HCT116 (cell line): ENCODE results near the gene ELOB. TPM values are rescaled to one million over a fixed set of nuclear protein-coding genes. Genes with fewer than 3 reads are reported as not detected.

Source experiments
- ATAC-seq: fragments of 200-7000 bp; cut with Tn5 transposase; 2 replicates; pipeline ENCODE4 v1.9.1; 2020; ENCODE audit warnings: mild to moderate bottlenecking, moderate library complexity
- BruUV-seq: library from RNA; stranded (reverse); fragments of 400-500 nt; replicated peaks from 2 replicates; lab custom pipeline; 2021; lab: Mats Ljungman, UMichigan
- CTCF ChIA-PET: fragments of 300-600 bp; sonication (Branson Sonifier 250); formaldehyde crosslinking; loops from one replicate; lab custom pipeline; 2021; ENCODE audit warnings: antibody characterized with exemption; lab: Charles Lee
- POLR2A ChIA-PET: fragments of 300-600, 350-600 bp; sonication (Branson Sonifier 250); formaldehyde crosslinking; loops from one replicate; lab custom pipeline; 2021; ENCODE audit warnings: antibody characterized with exemption; lab: Charles Lee
- RAD21 ChIA-PET, 2 experiments: fragments of 300-600 bp; sonication (Branson Sonifier 250); formaldehyde crosslinking; loops; one replicate each; lab custom pipeline; 2023; ENCODE audit warnings: low total read pairs in 2 of 2; ENCODE audit not compliant: uncharacterized antibody in 2 of 2, unreplicated experiment in 2 of 2, low non-redundant PET in 1 of 2; lab: Charles Lee
- DNase-seq: peaks from one replicate; pipeline ENCODE4 v3.0.0-alpha.2; 2010; ENCODE audit warnings: low read depth, low spot score
- H2AFZ ChIP-seq: fragments of 200-600 bp; shearing (Covaris generic), sonication (generic); 2 replicates; pipeline ENCODE4 v1.6.1; 2017; ENCODE audit warnings: low read depth, mixed run types, mixed read lengths, antibody characterized with exemption, low read length; ENCODE audit not compliant: poor library complexity, severe bottlenecking
- H3K27ac ChIP-seq: 2 replicates; pipeline ENCODE4 v1.5.1; 2012; ENCODE audit warnings: low read depth, low read length
- H3K27me3 ChIP-seq: fragments of 200-600 bp; sonication (generic); 2 replicates; pipeline ENCODE4 v1.6.1; 2016; ENCODE audit warnings: mixed run types, low read length, mixed read lengths; ENCODE audit not compliant: insufficient read depth
- H3K36me3 ChIP-seq, 2 experiments: fragments of 200-500 bp in 1 of 2; fragments of 200-600 bp in 1 of 2; sonication (Bioruptor generic) in 1 of 2; sonication (generic) in 1 of 2; 2 replicates each; pipeline versions ENCODE4 v1.5.1 to v1.6.1; 2014 to 2016; ENCODE audit warnings: low read length in 2 of 2, inconsistent platforms in 1 of 2, mixed read lengths in 1 of 2, mixed run types in 1 of 2; ENCODE audit not compliant: insufficient read depth in 2 of 2, control insufficient read depth in 1 of 2
- H3K4me1 ChIP-seq, 2 experiments: fragments of 200-600 bp in 1 of 2; sonication (generic) in 1 of 2; 2 replicates each; pipeline versions ENCODE4 v1.5.1 to v1.6.1; 2012 to 2017; ENCODE audit warnings: low read length in 2 of 2, inconsistent platforms in 1 of 2, mild to moderate bottlenecking in 1 of 2, mixed read lengths in 1 of 2, mixed run types in 1 of 2, moderate library complexity in 1 of 2; ENCODE audit not compliant: insufficient read depth in 2 of 2, control insufficient read depth in 1 of 2
- H3K4me2 ChIP-seq: fragments of 200-600 bp; sonication (generic); 2 replicates; pipeline ENCODE4 v1.6.1; 2017; ENCODE audit warnings: mixed run types, low read length, mixed read lengths
- H3K4me3 ChIP-seq, 2 experiments: fragments of 200-600 bp in 1 of 2; sonication (generic) in 1 of 2; replicated peaks in 1 of 2; 2 replicates each; pipeline ENCODE4 v1.5.1; 2011 to 2016; ENCODE audit warnings: low read length in 2 of 2, control low read depth in 1 of 2, low read depth in 1 of 2, mild to moderate bottlenecking in 1 of 2, mixed read lengths in 1 of 2, mixed run types in 1 of 2
- H3K79me2 ChIP-seq: fragments of 200-600 bp; sonication (generic); 2 replicates; pipeline ENCODE4 v1.6.1; 2017; ENCODE audit warnings: mild to moderate bottlenecking, mixed run types, low read length, moderate library complexity, mixed read lengths; ENCODE audit not compliant: insufficient read depth
- H3K9ac ChIP-seq: fragments of 200-600 bp; sonication (generic); 2 replicates; pipeline ENCODE4 v1.6.1; 2016; ENCODE audit warnings: low read length, mixed read lengths
- H3K9me2 ChIP-seq: fragments of 200-600 bp; sonication (generic), shearing (Covaris generic); 2 replicates; pipeline ENCODE4 v1.6.1; 2017; ENCODE audit warnings: mixed run types, mild to moderate bottlenecking, moderate library complexity; ENCODE audit not compliant: insufficient read depth
- H3K9me3 ChIP-seq, 2 experiments: fragments of 200-500 bp in 1 of 2; fragments of 200-600 bp in 1 of 2; sonication (Bioruptor generic) in 1 of 2; sonication (generic) in 1 of 2; 2 replicates each; pipeline ENCODE4 v1.6.1; 2014 to 2017; ENCODE audit warnings: low read length in 2 of 2, mixed read lengths in 2 of 2, inconsistent platforms in 1 of 2, low read depth in 1 of 2, mild to moderate bottlenecking in 1 of 2, mixed run types in 1 of 2, moderate library complexity in 1 of 2; ENCODE audit not compliant: control insufficient read depth in 1 of 2, insufficient read depth in 1 of 2
- H4K20me1 ChIP-seq: fragments of 200-600 bp; sonication (generic), shearing (Covaris generic); 2 replicates; pipeline ENCODE4 v1.6.1; 2017; ENCODE audit warnings: mixed run types, mild to moderate bottlenecking, moderate library complexity; ENCODE audit not compliant: insufficient read depth
- TCF7L2 ChIP-seq: IDR thresholded peaks from 2 replicates; pipeline ENCODE4 v1.7.0; 2011; ENCODE audit warnings: borderline replicate concordance, inconsistent platforms; ENCODE audit not compliant: insufficient read depth, insufficient read length; ENCODE audit errors: extremely low read depth
- intact Hi-C: fragments of 100-400 bp; cut with micrococcal nuclease; formaldehyde crosslinking; loops from 2 replicates; pipeline ENCODE4 v1.10.0; 2022
- total RNA-seq: library from RNA; stranded (reverse); gene quantifications from one replicate; pipeline ENCODE4 v1.2.1, GENCODE V29; 2021; ENCODE audit not compliant: unreplicated experiment
- TF ChIP-seq, protein P1 (sequence below): IDR thresholded peaks from 2 replicates; pipeline ENCODE4 v1.6.1; 2011; ENCODE audit warnings: mild to moderate bottlenecking, low read length, moderate library complexity; ENCODE audit not compliant: insufficient replicate concordance; ENCODE audit errors: extremely low read depth

The ELOB gene
- total RNA-seq, 1 experiment from 2014 or later, result 239 TPM

GRCh38 chr16:2784358-2785100 lies 7.4 kb upstream of the ELOB start:
- H2AFZ ChIP-seq, result no peak overlapping the region
- no peak overlapping the region for H3K4me3 ChIP-seq
- no peak for ATAC-seq

More at GRCh38 chr16:2784358-2785100, 7.4 kb upstream of the ELOB start:
- intact Hi-C loops, result no loop called here
- CTCF ChIA-PET, result no interaction called here
- no peak for DNase-seq
- no peak overlapping the region for H3K27ac ChIP-seq
- H3K9me3 ChIP-seq, result no peaks in the 10 kb centered on the region
- no peak for TF ChIP-seq TCF7L2
- TF ChIP-seq, protein P1, sequence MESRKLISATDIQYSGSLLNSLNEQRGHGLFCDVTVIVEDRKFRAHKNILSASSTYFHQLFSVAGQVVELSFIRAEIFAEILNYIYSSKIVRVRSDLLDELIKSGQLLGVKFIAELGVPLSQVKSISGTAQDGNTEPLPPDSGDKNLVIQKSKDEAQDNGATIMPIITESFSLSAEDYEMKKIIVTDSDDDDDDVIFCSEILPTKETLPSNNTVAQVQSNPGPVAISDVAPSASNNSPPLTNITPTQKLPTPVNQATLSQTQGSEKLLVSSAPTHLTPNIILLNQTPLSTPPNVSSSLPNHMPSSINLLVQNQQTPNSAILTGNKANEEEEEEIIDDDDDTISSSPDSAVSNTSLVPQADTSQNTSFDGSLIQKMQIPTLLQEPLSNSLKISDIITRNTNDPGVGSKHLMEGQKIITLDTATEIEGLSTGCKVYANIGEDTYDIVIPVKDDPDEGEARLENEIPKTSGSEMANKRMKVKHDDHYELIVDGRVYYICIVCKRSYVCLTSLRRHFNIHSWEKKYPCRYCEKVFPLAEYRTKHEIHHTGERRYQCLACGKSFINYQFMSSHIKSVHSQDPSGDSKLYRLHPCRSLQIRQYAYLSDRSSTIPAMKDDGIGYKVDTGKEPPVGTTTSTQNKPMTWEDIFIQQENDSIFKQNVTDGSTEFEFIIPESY, result no peak
- H3K4me2 ChIP-seq, result no peak overlapping the region
- POLR2A ChIA-PET, result interaction anchor here (0.7 kb wide), 1 partner anchor 32 kb away, joined by 3 read pairs; the partner anchor contains the start of gene SRRM2
- H3K27me3 ChIP-seq, result no peaks in the 10 kb centered on the region
- no peaks in the 10 kb centered on the region for H3K36me3 ChIP-seq
- H3K9ac ChIP-seq, result no peak overlapping the region
- RAD21 ChIA-PET, result no interaction called here
- peaks cover 4 to 8% of the 10 kb centered on the region in 2 experiments; a peak in 3 of 4 replicates for H3K4me1 ChIP-seq
- no peaks in the 10 kb centered on the region for H3K79me2 ChIP-seq
- no peaks in the 10 kb centered on the region for H4K20me1 ChIP-seq
- no peaks in the 10 kb centered on the region for H3K9me2 ChIP-seq
- BruUV-seq, result no TSS peak
